Keratinocyte (primary cell): ENCODE results near the gene MYBPC1. TPM values are rescaled to one million over a fixed set of nuclear protein-coding genes. Genes with fewer than 3 reads are reported as not detected.

Source experiments
- DNase-seq: peaks from one replicate; pipeline ENCODE4 v3.0.0-alpha.2; 2011; ENCODE audit warnings: low read depth, missing footprints, low spot score
- FAIRE-seq: peaks from 2 replicates; lab custom pipeline; 2011; peaks lifted over from hg19 to GRCh38; lab: Jason Lieb, UNC
- H2AFZ ChIP-seq: 2 replicates; pipeline ENCODE4 v1.6.0; 2012; ENCODE audit warnings: low read length, control low read depth, inconsistent platforms; ENCODE audit not compliant: control insufficient read depth
- H3K27ac ChIP-seq: 2 replicates; pipeline ENCODE4 v1.5.1; 2011; ENCODE audit warnings: low read length; ENCODE audit not compliant: control insufficient read depth, insufficient read depth
- H3K27me3 ChIP-seq: 3 replicates; pipeline ENCODE4 v1.6.0; 2011; ENCODE audit warnings: low read length; ENCODE audit not compliant: control insufficient read depth, insufficient read depth; ENCODE audit errors: extremely low read depth
- H3K36me3 ChIP-seq, 2 experiments: 2 replicates in 1 of 2; 3 replicates in 1 of 2; pipeline ENCODE4 v1.5.1; 2011; ENCODE audit warnings: low read length in 2 of 2, mild to moderate bottlenecking in 1 of 2; ENCODE audit not compliant: control insufficient read depth in 2 of 2, insufficient read depth in 2 of 2; ENCODE audit errors: extremely low read depth in 1 of 2
- H3K4me1 ChIP-seq: 3 replicates; pipeline ENCODE4 v1.5.1; 2011; ENCODE audit warnings: low read length; ENCODE audit not compliant: control insufficient read depth, insufficient read depth; ENCODE audit errors: extremely low read depth
- H3K4me2 ChIP-seq: 3 replicates; pipeline ENCODE4 v1.6.0; 2011; ENCODE audit warnings: low read depth, low read length; ENCODE audit not compliant: control insufficient read depth, insufficient read depth; ENCODE audit errors: extremely low read depth
- H3K4me3 ChIP-seq, 3 experiments: fragments of 200-600 bp in 1 of 3; sonication (generic) in 1 of 3; 2 replicates in 2 of 3; 3 replicates in 1 of 3; pipeline ENCODE4 v1.5.1; 2011 to 2016; ENCODE audit warnings: low read length in 3 of 3, mild to moderate bottlenecking in 3 of 3, control low read depth in 2 of 3, inconsistent platforms in 1 of 3, low read depth in 1 of 3, mixed read lengths in 1 of 3, mixed run types in 1 of 3, moderate library complexity in 1 of 3; ENCODE audit not compliant: control insufficient read depth in 2 of 3, insufficient read depth in 2 of 3; ENCODE audit errors: extremely low read depth in 1 of 3
- H3K79me2 ChIP-seq: 2 replicates; pipeline ENCODE4 v1.6.0; 2012; ENCODE audit warnings: low read length; ENCODE audit not compliant: control insufficient read depth, insufficient read depth
- H3K9ac ChIP-seq: 3 replicates; pipeline ENCODE4 v1.6.0; 2011; ENCODE audit warnings: low read length; ENCODE audit not compliant: control insufficient read depth, insufficient read depth; ENCODE audit errors: extremely low read depth
- H3K9me1 ChIP-seq: 3 replicates; pipeline ENCODE4 v1.6.0; 2011; ENCODE audit warnings: low read length; ENCODE audit not compliant: control insufficient read depth, insufficient read depth; ENCODE audit errors: extremely low read depth
- H3K9me3 ChIP-seq: 2 replicates; pipeline ENCODE4 v1.5.1; 2012; ENCODE audit warnings: low read depth, low read length; ENCODE audit not compliant: control insufficient read depth
- H4K20me1 ChIP-seq: 3 replicates; pipeline ENCODE4 v1.6.0; 2011; ENCODE audit warnings: low read length; ENCODE audit not compliant: control insufficient read depth, insufficient read depth; ENCODE audit errors: extremely low read depth
- EZH2 ChIP-seq: IDR thresholded peaks from one replicate; pipeline ENCODE4 v1.6.1; 2012; ENCODE audit warnings: inconsistent platforms, mild to moderate bottlenecking, low read length, moderate library complexity
- dilution Hi-C: fragments of 300-500 bp; cut with MboI; formaldehyde crosslinking; loops from one replicate; pipeline ENCODE4 v1.7.0; 2020; ENCODE audit warnings: low sequenced_read_pairs; ENCODE audit not compliant: extremely low pct_ligation_motif_present
- polyA plus RNA-seq, 5 experiments: library from polyadenylated mRNA; depleted of rRNA in 3 of 5; stranded (reverse) in 3 of 5; stranded (forward) in 1 of 5; unstranded in 1 of 5; fragments of >200 nt; gene quantifications; 1 replicate in 1 of 5; 2 replicates in 3 of 5; 3 replicates in 1 of 5; pipeline versions ENCODE4 v1.2.1 to v1.2.3, GENCODE V29; 2011 to 2012; ENCODE audit warnings: missing spikeins in 2 of 5, low read depth in 1 of 5, low replicate concordance in 1 of 5
- TF ChIP-seq, protein P1 (sequence below), 3 experiments: IDR thresholded peaks in 1 of 3; conservative IDR thresholded peaks in 1 of 3; optimal IDR thresholded peaks in 1 of 3; 2 replicates in 2 of 3; 3 replicates in 1 of 3; pipeline versions ENCODE3 to v1.5.1; 2011; ENCODE audit warnings: low read length in 3 of 3, mild to moderate bottlenecking in 3 of 3, moderate library complexity in 2 of 3, control low read depth in 1 of 3, inconsistent platforms in 1 of 3; ENCODE audit not compliant: insufficient read depth in 2 of 3; ENCODE audit errors: extremely low read depth in 1 of 3

Gene MYBPC1
- polyA plus RNA-seq, 1 donor (not counting 4 experiments of a cell fraction or from before 2014, with no cell fraction given) = not detected

DNA sequence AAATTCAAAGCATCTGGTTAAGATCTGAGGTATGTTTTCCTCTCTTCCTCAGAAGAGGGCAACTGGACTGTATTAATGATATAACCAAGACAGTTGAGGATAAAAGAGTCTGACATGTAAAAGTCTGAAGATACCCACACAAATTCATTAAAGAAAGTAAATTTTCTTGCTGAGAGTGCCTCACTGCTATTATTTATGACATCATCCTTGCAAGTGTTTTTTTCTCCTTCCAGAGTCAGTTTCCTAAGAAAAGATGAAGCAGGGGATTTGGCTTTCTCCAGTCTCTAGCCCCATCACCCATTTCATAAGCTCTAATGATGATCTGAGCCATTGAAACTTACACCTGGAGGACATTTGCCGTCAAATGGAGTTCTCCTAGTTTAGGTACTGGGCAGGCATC lies 21.0 kb upstream of the MYBPC1 start:
- H3K4me3 ChIP-seq = no peak overlapping the region
- no peaks in the 10 kb centered on the region for H3K79me2 ChIP-seq
- no peaks in the 10 kb centered on the region for H3K36me3 ChIP-seq
- no peak for DNase-seq
- no peaks in the 10 kb centered on the region for H3K4me1 ChIP-seq
- H3K27ac ChIP-seq = no peak overlapping the region
- no peak overlapping the region for H2AFZ ChIP-seq
- H3K27me3 ChIP-seq = no peaks in the 10 kb centered on the region
- dilution Hi-C loops = no loop called here
- no peak for FAIRE-seq
- H3K9me3 ChIP-seq = no peaks in the 10 kb centered on the region
- no peak overlapping the region for H3K9ac ChIP-seq
- H3K9me1 ChIP-seq = no peaks in the 10 kb centered on the region
- H4K20me1 ChIP-seq = no peaks in the 10 kb centered on the region
- TF ChIP-seq, protein P1, sequence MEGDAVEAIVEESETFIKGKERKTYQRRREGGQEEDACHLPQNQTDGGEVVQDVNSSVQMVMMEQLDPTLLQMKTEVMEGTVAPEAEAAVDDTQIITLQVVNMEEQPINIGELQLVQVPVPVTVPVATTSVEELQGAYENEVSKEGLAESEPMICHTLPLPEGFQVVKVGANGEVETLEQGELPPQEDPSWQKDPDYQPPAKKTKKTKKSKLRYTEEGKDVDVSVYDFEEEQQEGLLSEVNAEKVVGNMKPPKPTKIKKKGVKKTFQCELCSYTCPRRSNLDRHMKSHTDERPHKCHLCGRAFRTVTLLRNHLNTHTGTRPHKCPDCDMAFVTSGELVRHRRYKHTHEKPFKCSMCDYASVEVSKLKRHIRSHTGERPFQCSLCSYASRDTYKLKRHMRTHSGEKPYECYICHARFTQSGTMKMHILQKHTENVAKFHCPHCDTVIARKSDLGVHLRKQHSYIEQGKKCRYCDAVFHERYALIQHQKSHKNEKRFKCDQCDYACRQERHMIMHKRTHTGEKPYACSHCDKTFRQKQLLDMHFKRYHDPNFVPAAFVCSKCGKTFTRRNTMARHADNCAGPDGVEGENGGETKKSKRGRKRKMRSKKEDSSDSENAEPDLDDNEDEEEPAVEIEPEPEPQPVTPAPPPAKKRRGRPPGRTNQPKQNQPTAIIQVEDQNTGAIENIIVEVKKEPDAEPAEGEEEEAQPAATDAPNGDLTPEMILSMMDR (optimal IDR thresholded peaks at IDR 0.05 in 1 of 3, IDR thresholded peaks at IDR 0.05 in 1 of 3, conservative IDR thresholded peaks at IDR 0.05 in 1 of 3; ENCODE audit: extremely low read depth in 1 of 3, insufficient read depth in 2 of 3, low read length in 3 of 3) = no peak
- no peak for TF ChIP-seq EZH2
- no peak overlapping the region for H3K4me2 ChIP-seq

DNA sequence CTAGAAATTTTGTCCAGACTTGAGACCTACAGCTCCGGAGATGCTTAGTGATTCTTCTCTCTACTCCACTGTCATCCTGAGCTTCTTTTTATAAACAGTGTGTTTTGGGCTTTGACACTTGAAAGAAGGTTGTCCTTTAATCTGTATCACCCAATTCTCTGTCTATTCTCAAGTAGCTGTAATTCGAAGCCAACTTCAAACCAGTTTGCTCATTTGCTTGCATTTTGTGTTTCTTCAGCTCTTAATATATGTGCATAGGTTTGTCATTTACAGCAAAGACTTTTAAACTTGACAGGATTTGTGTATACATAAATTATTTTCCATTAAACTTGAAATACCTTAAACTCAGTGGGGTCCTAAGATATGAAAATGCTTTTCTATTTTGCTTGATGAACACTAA lies 16.4 kb upstream of the MYBPC1 start:
- no peaks in the 10 kb centered on the region for H3K36me3 ChIP-seq
- H3K4me3 ChIP-seq = no peak overlapping the region
- no peaks in the 10 kb centered on the region for H3K4me1 ChIP-seq
- no peak overlapping the region for H3K4me2 ChIP-seq
- no peaks in the 10 kb centered on the region for H3K9me3 ChIP-seq
- H3K27me3 ChIP-seq = no peaks in the 10 kb centered on the region
- no peaks in the 10 kb centered on the region for H3K9me1 ChIP-seq
- FAIRE-seq (no peak), DNase-seq (no peak)
- no peaks in the 10 kb centered on the region for H4K20me1 ChIP-seq
- dilution Hi-C loops = no loop called here
- no peak overlapping the region for H3K9ac ChIP-seq
- no peak overlapping the region for H3K27ac ChIP-seq
- H2AFZ ChIP-seq = no peak overlapping the region
- TF ChIP-seq, protein P1 (optimal IDR thresholded peaks at IDR 0.05 in 1 of 3, IDR thresholded peaks at IDR 0.05 in 1 of 3, conservative IDR thresholded peaks at IDR 0.05 in 1 of 3; ENCODE audit: extremely low read depth in 1 of 3, insufficient read depth in 2 of 3, low read length in 3 of 3) = no peak
- no peak for TF ChIP-seq EZH2
- H3K79me2 ChIP-seq = no peaks in the 10 kb centered on the region
